Stimulated activated CD4-positive, alpha-beta T cell treated with anti-CD3 and anti-CD28 coated beads, TNF-alpha, amount 100 ng/mL, for 4 hours (primary cell): ENCODE results near the gene EFR3B.
"Not testable (repeated sequence)": the region's sequence is repeated elsewhere in the genome, so short reads cannot be mapped to it uniquely, and the experiment has no call there.

Source experiments
- DNase-seq, 3 experiments: peaks; one replicate each; pipeline ENCODE4 v3.0.0-alpha.2; 2020; ENCODE audit warnings: low read depth in 3 of 3

EFR3B gene

GRCh38 chr2:25104736-25105135, 62.9 kb downstream of the EFR3B start:
- no peak for DNase-seq

GRCh38 chr2:25105336-25106085, 63.6 kb downstream of the EFR3B start:
- DNase-seq: no peak

GRCh38 chr2:25109822-25110221, 67.9 kb downstream of the EFR3B start:
- no peak for DNase-seq

- DNase-seq: no peak
These were observed 70.2 kb downstream of the EFR3B start for GRCh38 chr2:25112113-25112512.

GRCh38 chr2:25115249-25115883, 73.5 kb downstream of the EFR3B start:
- no peak for DNase-seq

- DNase-seq: no peak
These were observed 74.0 kb downstream of the EFR3B start for GRCh38 chr2:25115902-25116301.

GRCh38 chr2:25116956-25117355, 75.1 kb downstream of the EFR3B start:
- no peak for DNase-seq

GRCh38 chr2:25119263-25119662, 77.4 kb downstream of the EFR3B start:
- no peak for DNase-seq

- no peak for DNase-seq
These were observed 80.5 kb downstream of the EFR3B start for GRCh38 chr2:25122367-25122766.

GRCh38 chr2:25123682-25124081, 81.8 kb downstream of the EFR3B start:
- DNase-seq: no peak

GRCh38 chr2:25125189-25125588, 83.3 kb downstream of the EFR3B start:
- no peak for DNase-seq

- DNase-seq: no peak
These were observed 84.1 kb downstream of the EFR3B start for GRCh38 chr2:25125976-25126375.

GRCh38 chr2:25127071-25127470, 85.2 kb downstream of the EFR3B start:
- DNase-seq: not testable (repeated sequence)

GRCh38 chr2:25127646-25128045, 85.8 kb downstream of the EFR3B start:
- DNase-seq: no peak

- no peak for DNase-seq
These were observed 88.1 kb downstream of the EFR3B start for GRCh38 chr2:25129901-25130520.

- DNase-seq: no peak
These were observed 89.3 kb downstream of the EFR3B start for GRCh38 chr2:25131253-25131566.

GRCh38 chr2:25131567-25132298, 89.9 kb downstream of the EFR3B start:
- no peak for DNase-seq

GRCh38 chr2:25132299-25132635, 90.4 kb downstream of the EFR3B start:
- DNase-seq: no peak

GRCh38 chr2:25132693-25133092, 90.8 kb downstream of the EFR3B start:
- no peak for DNase-seq

GRCh38 chr2:25140535-25140934, 98.7 kb downstream of the EFR3B start:
- not testable (repeated sequence) for DNase-seq

- no peak for DNase-seq
These were observed 99.2 kb downstream of the EFR3B start for GRCh38 chr2:25141120-25141519.

GRCh38 chr2:25145803-25146202, 103.9 kb downstream of the EFR3B start:
- no peak for DNase-seq

- no peak for DNase-seq
These were observed 105.0 kb downstream of the EFR3B start for GRCh38 chr2:25146896-25147295.
